Keratinocyte (primary cell): ENCODE results near the gene ZSWIM9.

ENCODE experiments used
- EZH2 ChIP-seq: IDR thresholded peaks from one replicate; pipeline ENCODE4 v1.6.1; 2012; ENCODE audit warnings: inconsistent platforms, mild to moderate bottlenecking, low read length, moderate library complexity
- TF ChIP-seq, protein P1 (sequence below), 3 experiments: IDR thresholded peaks in 1 of 3; conservative IDR thresholded peaks in 1 of 3; optimal IDR thresholded peaks in 1 of 3; 2 replicates in 2 of 3; 3 replicates in 1 of 3; pipeline versions ENCODE3 to v1.5.1; 2011; ENCODE audit warnings: low read length in 3 of 3, mild to moderate bottlenecking in 3 of 3, moderate library complexity in 2 of 3, control low read depth in 1 of 3, inconsistent platforms in 1 of 3; ENCODE audit not compliant: insufficient read depth in 2 of 3; ENCODE audit errors: extremely low read depth in 1 of 3

DNA sequence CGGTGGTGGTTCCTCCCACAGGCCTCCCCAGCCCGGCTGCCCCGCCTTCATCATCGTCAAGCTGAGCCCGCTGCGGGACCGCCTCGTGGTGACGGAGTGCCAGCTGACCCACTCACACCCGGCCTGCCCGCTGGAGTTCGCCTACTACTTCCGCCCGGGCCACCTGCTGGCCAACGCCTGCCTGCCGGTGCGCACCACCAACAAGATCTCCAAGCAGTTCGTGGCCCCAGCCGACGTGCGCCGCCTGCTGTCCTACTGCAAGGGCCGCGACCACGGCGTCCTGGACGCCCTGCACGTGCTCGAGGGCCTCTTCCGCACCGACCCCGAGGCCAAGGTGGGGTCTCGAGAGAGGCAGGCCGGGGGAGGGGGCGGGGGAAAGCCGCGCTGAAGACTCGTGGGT lies 12.0 kb downstream of the ZSWIM9 start:
- TF ChIP-seq, protein P1, sequence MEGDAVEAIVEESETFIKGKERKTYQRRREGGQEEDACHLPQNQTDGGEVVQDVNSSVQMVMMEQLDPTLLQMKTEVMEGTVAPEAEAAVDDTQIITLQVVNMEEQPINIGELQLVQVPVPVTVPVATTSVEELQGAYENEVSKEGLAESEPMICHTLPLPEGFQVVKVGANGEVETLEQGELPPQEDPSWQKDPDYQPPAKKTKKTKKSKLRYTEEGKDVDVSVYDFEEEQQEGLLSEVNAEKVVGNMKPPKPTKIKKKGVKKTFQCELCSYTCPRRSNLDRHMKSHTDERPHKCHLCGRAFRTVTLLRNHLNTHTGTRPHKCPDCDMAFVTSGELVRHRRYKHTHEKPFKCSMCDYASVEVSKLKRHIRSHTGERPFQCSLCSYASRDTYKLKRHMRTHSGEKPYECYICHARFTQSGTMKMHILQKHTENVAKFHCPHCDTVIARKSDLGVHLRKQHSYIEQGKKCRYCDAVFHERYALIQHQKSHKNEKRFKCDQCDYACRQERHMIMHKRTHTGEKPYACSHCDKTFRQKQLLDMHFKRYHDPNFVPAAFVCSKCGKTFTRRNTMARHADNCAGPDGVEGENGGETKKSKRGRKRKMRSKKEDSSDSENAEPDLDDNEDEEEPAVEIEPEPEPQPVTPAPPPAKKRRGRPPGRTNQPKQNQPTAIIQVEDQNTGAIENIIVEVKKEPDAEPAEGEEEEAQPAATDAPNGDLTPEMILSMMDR (optimal IDR thresholded peaks at IDR 0.05 in 1 of 3, IDR thresholded peaks at IDR 0.05 in 1 of 3, conservative IDR thresholded peaks at IDR 0.05 in 1 of 3; ENCODE audit: extremely low read depth in 1 of 3, insufficient read depth in 2 of 3, low read length in 3 of 3) = peak in 1 of 3 experiments; percentile 1
- no peak for TF ChIP-seq EZH2
